HCT116 (cell line): ENCODE results near the gene SPARC. TPM values are rescaled to one million over a fixed set of nuclear protein-coding genes. Genes with fewer than 3 reads are reported as not detected.

Experiments used
- ATAC-seq: fragments of 200-7000 bp; cut with Tn5 transposase; 2 replicates; pipeline ENCODE4 v1.9.1; 2020; ENCODE audit warnings: mild to moderate bottlenecking, moderate library complexity
- BruUV-seq: library from RNA; stranded (reverse); fragments of 400-500 nt; replicated peaks from 2 replicates; lab custom pipeline; 2021; lab: Mats Ljungman, UMichigan
- CTCF ChIA-PET: fragments of 300-600 bp; sonication (Branson Sonifier 250); formaldehyde crosslinking; loops from one replicate; lab custom pipeline; 2021; ENCODE audit warnings: antibody characterized with exemption; lab: Charles Lee
- POLR2A ChIA-PET: fragments of 300-600, 350-600 bp; sonication (Branson Sonifier 250); formaldehyde crosslinking; loops from one replicate; lab custom pipeline; 2021; ENCODE audit warnings: antibody characterized with exemption; lab: Charles Lee
- RAD21 ChIA-PET, 2 experiments: fragments of 300-600 bp; sonication (Branson Sonifier 250); formaldehyde crosslinking; loops; one replicate each; lab custom pipeline; 2023; ENCODE audit warnings: low total read pairs in 2 of 2; ENCODE audit not compliant: uncharacterized antibody in 2 of 2, unreplicated experiment in 2 of 2, low non-redundant PET in 1 of 2; lab: Charles Lee
- DNase-seq: peaks from one replicate; pipeline ENCODE4 v3.0.0-alpha.2; 2010; ENCODE audit warnings: low read depth, low spot score
- H2AFZ ChIP-seq: fragments of 200-600 bp; shearing (Covaris generic), sonication (generic); 2 replicates; pipeline ENCODE4 v1.6.1; 2017; ENCODE audit warnings: low read depth, mixed run types, mixed read lengths, antibody characterized with exemption, low read length; ENCODE audit not compliant: poor library complexity, severe bottlenecking
- H3K27ac ChIP-seq: 2 replicates; pipeline ENCODE4 v1.5.1; 2012; ENCODE audit warnings: low read depth, low read length
- H3K27me3 ChIP-seq: fragments of 200-600 bp; sonication (generic); 2 replicates; pipeline ENCODE4 v1.6.1; 2016; ENCODE audit warnings: mixed run types, low read length, mixed read lengths; ENCODE audit not compliant: insufficient read depth
- H3K36me3 ChIP-seq, 2 experiments: fragments of 200-500 bp in 1 of 2; fragments of 200-600 bp in 1 of 2; sonication (Bioruptor generic) in 1 of 2; sonication (generic) in 1 of 2; 2 replicates each; pipeline versions ENCODE4 v1.5.1 to v1.6.1; 2014 to 2016; ENCODE audit warnings: low read length in 2 of 2, inconsistent platforms in 1 of 2, mixed read lengths in 1 of 2, mixed run types in 1 of 2; ENCODE audit not compliant: insufficient read depth in 2 of 2, control insufficient read depth in 1 of 2
- H3K4me1 ChIP-seq, 2 experiments: fragments of 200-600 bp in 1 of 2; sonication (generic) in 1 of 2; 2 replicates each; pipeline versions ENCODE4 v1.5.1 to v1.6.1; 2012 to 2017; ENCODE audit warnings: low read length in 2 of 2, inconsistent platforms in 1 of 2, mild to moderate bottlenecking in 1 of 2, mixed read lengths in 1 of 2, mixed run types in 1 of 2, moderate library complexity in 1 of 2; ENCODE audit not compliant: insufficient read depth in 2 of 2, control insufficient read depth in 1 of 2
- H3K4me2 ChIP-seq: fragments of 200-600 bp; sonication (generic); 2 replicates; pipeline ENCODE4 v1.6.1; 2017; ENCODE audit warnings: mixed run types, low read length, mixed read lengths
- H3K4me3 ChIP-seq, 2 experiments: fragments of 200-600 bp in 1 of 2; sonication (generic) in 1 of 2; replicated peaks in 1 of 2; 2 replicates each; pipeline ENCODE4 v1.5.1; 2011 to 2016; ENCODE audit warnings: low read length in 2 of 2, control low read depth in 1 of 2, low read depth in 1 of 2, mild to moderate bottlenecking in 1 of 2, mixed read lengths in 1 of 2, mixed run types in 1 of 2
- H3K79me2 ChIP-seq: fragments of 200-600 bp; sonication (generic); 2 replicates; pipeline ENCODE4 v1.6.1; 2017; ENCODE audit warnings: mild to moderate bottlenecking, mixed run types, low read length, moderate library complexity, mixed read lengths; ENCODE audit not compliant: insufficient read depth
- H3K9ac ChIP-seq: fragments of 200-600 bp; sonication (generic); 2 replicates; pipeline ENCODE4 v1.6.1; 2016; ENCODE audit warnings: low read length, mixed read lengths
- H3K9me2 ChIP-seq: fragments of 200-600 bp; sonication (generic), shearing (Covaris generic); 2 replicates; pipeline ENCODE4 v1.6.1; 2017; ENCODE audit warnings: mixed run types, mild to moderate bottlenecking, moderate library complexity; ENCODE audit not compliant: insufficient read depth
- H3K9me3 ChIP-seq, 2 experiments: fragments of 200-500 bp in 1 of 2; fragments of 200-600 bp in 1 of 2; sonication (Bioruptor generic) in 1 of 2; sonication (generic) in 1 of 2; 2 replicates each; pipeline ENCODE4 v1.6.1; 2014 to 2017; ENCODE audit warnings: low read length in 2 of 2, mixed read lengths in 2 of 2, inconsistent platforms in 1 of 2, low read depth in 1 of 2, mild to moderate bottlenecking in 1 of 2, mixed run types in 1 of 2, moderate library complexity in 1 of 2; ENCODE audit not compliant: control insufficient read depth in 1 of 2, insufficient read depth in 1 of 2
- H4K20me1 ChIP-seq: fragments of 200-600 bp; sonication (generic), shearing (Covaris generic); 2 replicates; pipeline ENCODE4 v1.6.1; 2017; ENCODE audit warnings: mixed run types, mild to moderate bottlenecking, moderate library complexity; ENCODE audit not compliant: insufficient read depth
- CBX3 ChIP-seq: IDR thresholded peaks from 2 replicates; pipeline ENCODE4 v1.6.1; 2012; ENCODE audit warnings: low read depth
- CEBPB ChIP-seq: IDR thresholded peaks from 2 replicates; pipeline ENCODE4 v1.6.1; 2012; ENCODE audit warnings: low read depth
- EGR1 ChIP-seq: IDR thresholded peaks from 2 replicates; pipeline ENCODE4 v1.6.1; 2012; ENCODE audit warnings: low read depth
- EZH2 ChIP-seq: fragments of 200-600 bp; sonication (generic); IDR thresholded peaks from 2 replicates; pipeline ENCODE4 v1.6.1; 2017; ENCODE audit warnings: antibody characterized with exemption, mixed run types
- EZH2phosphoT487 ChIP-seq: fragments of 200-600 bp; IDR thresholded peaks from 2 replicates; pipeline ENCODE4 v1.6.1; 2018; ENCODE audit warnings: antibody characterized with exemption, borderline replicate concordance
- FOSL1 ChIP-seq: IDR thresholded peaks from 2 replicates; pipeline ENCODE4 v1.6.1; 2012; ENCODE audit warnings: low read depth
- RAD21 ChIP-seq: IDR thresholded peaks from 2 replicates; pipeline ENCODE4 v1.6.1; 2012; ENCODE audit warnings: low read depth, mild to moderate bottlenecking
- REST ChIP-seq: IDR thresholded peaks from 2 replicates; pipeline ENCODE4 v1.6.1; 2012; ENCODE audit warnings: low read depth
- SP1 ChIP-seq: IDR thresholded peaks from 2 replicates; pipeline ENCODE4 v1.6.1; 2012; ENCODE audit warnings: low read depth
- ZBTB33 ChIP-seq: IDR thresholded peaks from 2 replicates; pipeline ENCODE4 v1.6.1; 2011; ENCODE audit warnings: mild to moderate bottlenecking, low read length, moderate library complexity; ENCODE audit not compliant: insufficient replicate concordance; ENCODE audit errors: extremely low read depth
- ZNF274 ChIP-seq: fragments of 200-500 bp; sonication (Bioruptor generic); IDR thresholded peaks from 2 replicates; pipeline ENCODE4 v1.6.1; 2014; ENCODE audit warnings: mild to moderate bottlenecking, low read depth, low read length, inconsistent platforms
- intact Hi-C: fragments of 100-400 bp; cut with micrococcal nuclease; formaldehyde crosslinking; loops from 2 replicates; pipeline ENCODE4 v1.10.0; 2022
- total RNA-seq: library from RNA; stranded (reverse); gene quantifications from one replicate; pipeline ENCODE4 v1.2.1, GENCODE V29; 2021; ENCODE audit not compliant: unreplicated experiment

The SPARC gene
- total RNA-seq, 1 experiment from 2014 or later = 3.0 TPM

GRCh38 chr5:151647320-151647861, 39.3 kb downstream of the SPARC start:
- peaks cover 4% of the 10 kb centered on the region; the same call in 1 of the 2 replicates for H3K27me3 ChIP-seq
- H3K36me3 ChIP-seq = no peaks in the 10 kb centered on the region
- ATAC-seq (no peak), DNase-seq (no peak)
- no peak overlapping the region for H3K4me3 ChIP-seq
- ChIA-PET CTCF (no interaction called here), RAD21 (no interaction called here), POLR2A (no interaction called here)
- H4K20me1 ChIP-seq = no peaks in the 10 kb centered on the region
- H3K9ac ChIP-seq = no peak overlapping the region
- H3K4me1 ChIP-seq = no peaks in the 10 kb centered on the region; a peak in 1 of 4 replicates
- H3K9me3 ChIP-seq = no peaks in the 10 kb centered on the region
- H3K4me2 ChIP-seq = no peak overlapping the region
- H3K27ac ChIP-seq = no peak overlapping the region
- no peaks in the 10 kb centered on the region for H3K9me2 ChIP-seq
- H2AFZ ChIP-seq = no peak overlapping the region
- no peaks in the 10 kb centered on the region for H3K79me2 ChIP-seq
- intact Hi-C loops = no loop called here
- no peak for TF ChIP-seq CEBPB
- no peak for TF ChIP-seq ZNF274
- no peak for TF ChIP-seq REST
- TF ChIP-seq FOSL1 = no peak
- TF ChIP-seq EZH2phosphoT487 = no peak
- TF ChIP-seq SP1 = no peak
- TF ChIP-seq CBX3 = no peak
- no peak for TF ChIP-seq RAD21
- no peak for TF ChIP-seq EZH2
- TF ChIP-seq ZBTB33 = no peak
- no peak for TF ChIP-seq EGR1
- BruUV-seq = no TSS peak
